ENCODE data around the gene HERC5.
"Not testable (repeated sequence)": the region's sequence is repeated elsewhere in the genome, so short reads cannot be mapped to it uniquely, and the experiment has no call there.

Gene HERC5

DNA sequence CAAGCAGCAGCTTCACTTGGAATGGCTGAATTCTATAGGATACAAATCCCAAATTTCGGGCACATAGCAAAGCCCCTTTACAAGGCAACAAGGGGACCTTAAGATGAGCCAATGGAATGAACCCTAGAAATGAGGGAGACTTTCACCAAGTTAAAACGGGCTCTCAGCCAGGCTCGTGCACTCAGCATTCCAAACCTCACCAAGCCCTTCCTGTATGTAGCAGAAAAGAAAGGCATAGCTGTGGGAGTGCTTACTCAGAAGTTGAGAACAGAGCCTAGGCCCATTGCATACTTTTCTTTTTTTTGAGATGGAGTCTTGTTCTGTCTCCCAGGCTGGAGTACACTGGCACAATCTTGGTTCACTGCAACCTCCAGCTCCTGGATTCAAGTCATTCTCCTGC, 10.8 kb upstream of the HERC5 start:
- Histone ChIP-seq H3K27ac (ENCODE audit: low read depth, low read length) (no peak overlapping the region), H3K27me3 (ENCODE audit: control insufficient read depth in 5 of 5, insufficient read depth in 4 of 5, low read length in 5 of 5) (no peaks in the 10 kb centered on the region), H3K4me3 (ENCODE audit: low read depth in 1 of 5, low read length in 5 of 5) (no peak overlapping the region), H3K4me1 (ENCODE audit: control insufficient read depth in 5 of 5, insufficient read depth in 5 of 5, low read length in 5 of 5) (peaks cover 0 to 13% (median 0%) of the 10 kb centered on the region in 5 donors), H3K36me3 (ENCODE audit: control insufficient read depth in 5 of 5, insufficient read depth in 5 of 5, low read length in 5 of 5) (peaks cover 0 to 16% (median 4%) of the 10 kb centered on the region in 5 donors), H3K9ac (ENCODE audit: low read length in 5 of 5) (no peak overlapping the region), H3K9me3 (ENCODE audit: control insufficient read depth in 5 of 5, low read length in 5 of 5) (no peaks in the 10 kb centered on the region)

DNA sequence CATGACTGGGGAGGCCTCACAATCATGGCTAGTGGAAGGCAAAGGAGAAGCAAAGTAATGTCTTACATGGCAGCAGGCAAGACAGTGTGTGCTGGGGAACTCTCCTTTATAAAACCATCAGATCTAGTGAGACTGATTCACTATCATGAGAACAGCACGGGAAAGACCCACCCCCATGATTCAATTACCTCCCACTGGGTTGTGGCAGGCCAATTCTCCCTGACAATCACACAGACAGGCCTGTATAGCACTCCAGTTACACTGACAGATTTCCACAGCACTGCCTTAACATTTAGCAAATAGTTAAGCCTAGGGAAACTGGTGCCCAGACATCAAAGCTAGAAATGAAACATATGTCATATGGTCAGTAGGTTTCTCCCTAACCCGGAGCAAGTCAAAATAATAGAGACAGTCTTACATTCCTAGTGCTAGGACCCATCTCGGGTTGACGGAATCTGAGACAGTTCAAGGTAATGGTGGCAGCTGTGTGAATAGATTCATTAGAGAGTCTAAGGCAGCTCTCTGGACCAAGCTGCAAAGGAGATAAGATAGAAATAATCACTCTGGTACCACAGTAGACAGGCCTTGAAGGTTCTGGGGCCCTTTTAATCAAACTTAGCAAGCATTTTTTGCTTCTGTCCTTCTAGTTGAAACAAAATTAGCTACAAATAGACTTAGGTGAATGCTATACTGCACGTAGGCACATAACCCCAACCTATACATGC, 9.4 kb upstream of the HERC5 start:
- Histone ChIP-seq H3K36me3 (ENCODE audit: control insufficient read depth in 5 of 5, insufficient read depth in 5 of 5, low read length in 5 of 5) (peaks cover 0 to 5% (median 0%) of the 10 kb centered on the region in 5 donors), H3K27me3 (ENCODE audit: control insufficient read depth in 5 of 5, insufficient read depth in 4 of 5, low read length in 5 of 5) (no peaks in the 10 kb centered on the region), H3K9ac (ENCODE audit: low read length in 5 of 5) (no peak overlapping the region), H3K9me3 (ENCODE audit: control insufficient read depth in 5 of 5, low read length in 5 of 5) (no peaks in the 10 kb centered on the region), H3K4me1 (ENCODE audit: control insufficient read depth in 5 of 5, insufficient read depth in 5 of 5, low read length in 5 of 5) (peaks cover 0 to 13% (median 0%) of the 10 kb centered on the region in 5 donors), H3K4me3 (ENCODE audit: low read depth in 1 of 5, low read length in 5 of 5) (no peak overlapping the region), H3K27ac (ENCODE audit: low read depth, low read length) (no peak overlapping the region)

GRCh38 chr4:88448211-88448765, 8.6 kb upstream of the HERC5 start:
- H3K27me3 ChIP-seq (ENCODE audit: control insufficient read depth in 5 of 5, insufficient read depth in 4 of 5, low read length in 5 of 5); H3K27ac ChIP-seq (ENCODE audit: low read depth, low read length); H3K4me3 ChIP-seq (ENCODE audit: low read depth in 1 of 5, low read length in 5 of 5); H3K9me3 ChIP-seq (ENCODE audit: control insufficient read depth in 5 of 5, low read length in 5 of 5); H3K36me3 ChIP-seq (ENCODE audit: control insufficient read depth in 5 of 5, insufficient read depth in 5 of 5, low read length in 5 of 5); H3K9ac ChIP-seq (ENCODE audit: low read length in 5 of 5): not testable (repeated sequence)
- peaks cover 0 to 13% (median 0%) of the 10 kb centered on the region in 5 donors for H3K4me1 ChIP-seq (ENCODE audit: control insufficient read depth in 5 of 5, insufficient read depth in 5 of 5, low read length in 5 of 5)

GRCh38 chr4:88448889-88449288, 8.0 kb upstream of the HERC5 start:
- no peaks in the 10 kb centered on the region for H3K9me3 ChIP-seq (ENCODE audit: control insufficient read depth in 5 of 5, low read length in 5 of 5)
- H3K4me3 ChIP-seq (ENCODE audit: low read depth in 1 of 5, low read length in 5 of 5): no peak overlapping the region
- H3K27ac ChIP-seq (ENCODE audit: low read depth, low read length): no peak overlapping the region
- H3K4me1 ChIP-seq (ENCODE audit: control insufficient read depth in 5 of 5, insufficient read depth in 5 of 5, low read length in 5 of 5): peaks cover 0 to 13% (median 0%) of the 10 kb centered on the region in 5 donors
- H3K27me3 ChIP-seq (ENCODE audit: control insufficient read depth in 5 of 5, insufficient read depth in 4 of 5, low read length in 5 of 5): no peaks in the 10 kb centered on the region
- no peaks in the 10 kb centered on the region for H3K36me3 ChIP-seq (ENCODE audit: control insufficient read depth in 5 of 5, insufficient read depth in 5 of 5, low read length in 5 of 5)
- no peak overlapping the region for H3K9ac ChIP-seq (ENCODE audit: low read length in 5 of 5)

DNA sequence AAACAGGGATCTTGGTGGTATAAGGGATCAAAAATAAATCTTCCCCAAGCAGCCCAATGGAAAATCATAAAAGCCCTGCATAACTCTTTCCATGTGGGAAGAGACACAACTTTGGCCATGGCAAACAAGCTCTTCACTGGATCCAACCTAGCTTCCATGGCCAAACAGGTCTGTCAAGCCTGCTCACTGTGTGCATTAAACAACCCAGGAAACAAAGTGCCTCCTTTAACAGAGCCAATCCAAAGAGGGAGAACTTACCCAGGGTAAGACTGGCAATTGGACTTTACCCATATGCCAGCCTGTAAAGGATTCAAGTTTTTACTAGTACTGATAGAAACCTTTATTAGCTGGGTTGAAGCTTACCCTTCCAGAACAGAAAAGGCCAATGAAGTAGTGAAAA, 7.6 kb upstream of the HERC5 start:
- H3K27ac ChIP-seq (ENCODE audit: low read depth, low read length): no peak overlapping the region
- H3K36me3 ChIP-seq (ENCODE audit: control insufficient read depth in 5 of 5, insufficient read depth in 5 of 5, low read length in 5 of 5): no peaks in the 10 kb centered on the region
- H3K4me1 ChIP-seq (ENCODE audit: control insufficient read depth in 5 of 5, insufficient read depth in 5 of 5, low read length in 5 of 5): peaks cover 0 to 9% (median 0%) of the 10 kb centered on the region in 5 donors
- no peaks in the 10 kb centered on the region for H3K9me3 ChIP-seq (ENCODE audit: control insufficient read depth in 5 of 5, low read length in 5 of 5)
- no peak overlapping the region for H3K9ac ChIP-seq (ENCODE audit: low read length in 5 of 5)
- no peak overlapping the region for H3K4me3 ChIP-seq (ENCODE audit: low read depth in 1 of 5, low read length in 5 of 5)
- H3K27me3 ChIP-seq (ENCODE audit: control insufficient read depth in 5 of 5, insufficient read depth in 4 of 5, low read length in 5 of 5): no peaks in the 10 kb centered on the region

- Histone ChIP-seq H3K4me1 (ENCODE audit: control insufficient read depth in 5 of 5, insufficient read depth in 5 of 5, low read length in 5 of 5) (peaks cover 0 to 6% (median 0%) of the 10 kb centered on the region in 5 donors), H3K36me3 (ENCODE audit: control insufficient read depth in 5 of 5, insufficient read depth in 5 of 5, low read length in 5 of 5) (no peaks in the 10 kb centered on the region), H3K27me3 (ENCODE audit: control insufficient read depth in 5 of 5, insufficient read depth in 4 of 5, low read length in 5 of 5) (no peaks in the 10 kb centered on the region), H3K27ac (ENCODE audit: low read depth, low read length) (no peak overlapping the region), H3K9me3 (ENCODE audit: control insufficient read depth in 5 of 5, low read length in 5 of 5) (no peaks in the 10 kb centered on the region), H3K9ac (ENCODE audit: low read length in 5 of 5) (no peak overlapping the region), H3K4me3 (ENCODE audit: low read depth in 1 of 5, low read length in 5 of 5) (no peak overlapping the region)
Observed at GRCh38 chr4:88451205-88451604, 5.7 kb upstream of the HERC5 start.

DNA sequence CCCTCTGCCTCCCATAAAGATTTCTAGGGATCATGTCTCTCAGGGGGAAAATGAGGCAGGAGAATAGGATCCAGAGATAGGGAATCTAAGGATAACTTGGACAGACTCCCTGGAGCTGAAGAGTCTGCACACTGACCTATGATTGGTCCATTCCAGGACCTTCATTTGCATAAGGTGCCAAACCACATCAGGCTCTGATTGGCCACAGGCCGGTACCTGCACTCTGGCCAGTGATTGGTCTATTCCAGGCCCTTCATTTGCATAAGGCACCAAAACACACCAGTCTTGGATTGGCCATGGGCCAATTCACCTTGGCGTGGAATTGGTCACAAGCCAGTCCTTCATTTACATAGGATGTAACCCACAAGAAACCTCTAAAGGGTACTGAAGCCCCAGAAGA, 4.0 kb upstream of the HERC5 start:
- Histone ChIP-seq H3K4me3 (ENCODE audit: low read depth in 1 of 5, low read length in 5 of 5) (no peak overlapping the region), H3K9ac (ENCODE audit: low read length in 5 of 5) (no peak overlapping the region), H3K36me3 (ENCODE audit: control insufficient read depth in 5 of 5, insufficient read depth in 5 of 5, low read length in 5 of 5) (no peaks in the 10 kb centered on the region), H3K9me3 (ENCODE audit: control insufficient read depth in 5 of 5, low read length in 5 of 5) (no peaks in the 10 kb centered on the region), H3K4me1 (ENCODE audit: control insufficient read depth in 5 of 5, insufficient read depth in 5 of 5, low read length in 5 of 5) (peaks cover 0 to 11% (median 6%) of the 10 kb centered on the region in 5 donors), H3K27me3 (ENCODE audit: control insufficient read depth in 5 of 5, insufficient read depth in 4 of 5, low read length in 5 of 5) (no peaks in the 10 kb centered on the region), H3K27ac (ENCODE audit: low read depth, low read length) (no peak overlapping the region)

DNA sequence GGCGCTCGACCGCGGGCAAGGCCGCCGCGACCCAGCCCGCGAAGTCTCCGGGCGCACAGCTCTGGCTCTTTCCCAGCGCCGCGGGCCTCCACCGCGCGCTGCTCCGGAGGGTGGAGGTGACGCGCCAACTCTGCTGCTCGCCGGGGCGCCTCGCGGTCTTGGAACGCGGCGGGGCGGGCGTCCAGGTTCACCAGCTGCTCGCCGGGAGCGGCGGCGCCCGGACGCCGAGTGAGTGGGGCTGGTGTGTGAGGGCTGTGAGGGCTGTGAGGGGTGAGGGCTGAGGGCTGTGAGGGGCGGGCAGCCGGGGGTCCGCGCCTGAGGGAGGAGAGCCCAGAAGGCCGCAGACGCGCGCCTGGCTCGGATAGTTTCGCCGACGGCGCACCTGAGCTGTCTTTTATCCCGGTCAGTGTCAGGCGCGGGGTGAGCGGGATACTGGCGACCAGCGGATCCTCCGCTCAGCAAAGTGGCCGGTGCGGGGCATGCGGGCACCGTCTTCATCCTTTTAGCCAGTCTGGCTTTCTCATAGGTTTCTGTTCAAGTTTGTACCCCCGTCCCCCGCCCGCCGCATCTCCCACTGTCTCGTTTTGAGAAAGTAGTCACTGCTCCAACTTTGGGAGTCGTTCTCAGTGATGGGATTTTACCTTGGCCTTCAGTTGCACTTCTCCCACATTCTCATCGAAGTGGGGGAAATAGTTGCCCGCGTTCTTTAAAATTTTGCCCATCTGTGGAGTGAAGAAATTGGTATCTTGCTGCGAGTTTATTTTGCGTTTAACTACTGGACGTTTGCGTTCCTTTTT, 586 bp downstream of the HERC5 start:
- no peak overlapping the region for H3K27ac ChIP-seq (ENCODE audit: low read depth, low read length)
- peak overlapping the region in 3 of 5 donors; percentile 64 to 68 (median 66) for H3K9ac ChIP-seq (ENCODE audit: low read length in 5 of 5)
- no peaks in the 10 kb centered on the region for H3K9me3 ChIP-seq (ENCODE audit: control insufficient read depth in 5 of 5, low read length in 5 of 5)
- peaks cover 0 to 13% (median 6%) of the 10 kb centered on the region in 5 donors for H3K4me1 ChIP-seq (ENCODE audit: control insufficient read depth in 5 of 5, insufficient read depth in 5 of 5, low read length in 5 of 5)
- peak overlapping the region; percentile 59 to 86 (median 75) for H3K4me3 ChIP-seq (ENCODE audit: low read depth in 1 of 5, low read length in 5 of 5)
- H3K27me3 ChIP-seq (ENCODE audit: control insufficient read depth in 5 of 5, insufficient read depth in 4 of 5, low read length in 5 of 5): no peaks in the 10 kb centered on the region
- peaks cover 0 to 6% (median 0%) of the 10 kb centered on the region in 5 donors for H3K36me3 ChIP-seq (ENCODE audit: control insufficient read depth in 5 of 5, insufficient read depth in 5 of 5, low read length in 5 of 5)

DNA sequence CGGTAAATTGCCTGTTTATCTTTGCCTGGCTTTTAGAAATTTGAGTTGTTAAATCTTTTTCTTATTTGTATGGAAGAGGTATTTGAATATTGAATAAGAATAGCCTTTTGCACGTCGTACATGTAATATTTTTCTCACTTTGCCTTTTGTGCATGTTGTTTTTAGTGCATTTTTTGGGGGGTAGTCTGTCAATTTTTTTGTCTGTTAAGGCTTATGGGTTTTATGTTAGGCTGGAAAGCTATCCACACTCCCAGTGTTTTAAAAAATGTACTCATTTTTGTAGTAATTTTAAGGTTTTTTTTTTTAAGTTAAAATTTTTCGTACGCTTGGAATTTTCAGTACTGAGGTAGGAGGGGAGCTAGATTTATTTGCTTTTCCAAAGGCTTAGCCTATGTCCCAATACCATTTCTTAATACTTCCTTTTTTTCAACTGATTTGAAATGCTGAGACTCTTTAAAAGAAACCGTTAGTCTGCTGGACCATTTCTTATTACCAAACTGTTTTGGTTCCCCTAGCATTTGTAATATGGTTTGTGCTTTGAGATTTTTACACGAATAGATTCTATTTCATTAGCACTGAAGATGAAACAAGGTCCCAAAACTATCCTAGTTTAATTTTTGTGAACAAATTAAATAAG, 1.3 kb downstream of the HERC5 start:
- Histone ChIP-seq H3K9me3 (ENCODE audit: control insufficient read depth in 5 of 5, low read length in 5 of 5) (no peaks in the 10 kb centered on the region), H3K9ac (ENCODE audit: low read length in 5 of 5) (no peak overlapping the region), H3K27ac (ENCODE audit: low read depth, low read length) (no peak overlapping the region), H3K4me3 (ENCODE audit: low read depth in 1 of 5, low read length in 5 of 5) (peak overlapping the region; percentile 59 to 86 (median 75)), H3K27me3 (ENCODE audit: control insufficient read depth in 5 of 5, insufficient read depth in 4 of 5, low read length in 5 of 5) (no peaks in the 10 kb centered on the region), H3K36me3 (ENCODE audit: control insufficient read depth in 5 of 5, insufficient read depth in 5 of 5, low read length in 5 of 5) (peaks cover 0 to 6% (median 3%) of the 10 kb centered on the region in 5 donors), H3K4me1 (ENCODE audit: control insufficient read depth in 5 of 5, insufficient read depth in 5 of 5, low read length in 5 of 5) (peaks cover 0 to 13% (median 6%) of the 10 kb centered on the region in 5 donors)

Data from subcutaneous abdominal adipose tissue (tissue), 5 donors.